T-helper 22 cell (primary cell): ENCODE data around the gene SLFNL1.

Source experiments
- DNase-seq: peaks from one replicate; pipeline ENCODE4 v3.0.0-alpha.2; 2020; ENCODE audit warnings: low read depth

Gene SLFNL1

GRCh38 chr1:41021526-41022308 is at the start of gene SLFNL1:
SLFNL1 (minus strand) TSS chr1:41021725; CDS start chr1:41020660, 1,065 bp downstream.
- DNase-seq, result no peak

GRCh38 chr1:41056907-41057306 is 35.4 kb upstream of the SLFNL1 start:
- DNase-seq, result no peak

GRCh38 chr1:41053316-41053715 is 31.8 kb upstream of the SLFNL1 start:
- DNase-seq, result no peak

GRCh38 chr1:41051022-41051421 is 29.5 kb upstream of the SLFNL1 start:
- DNase-seq, result no peak

GRCh38 chr1:41048540-41048939 is 27.0 kb upstream of the SLFNL1 start:
- no peak for DNase-seq

- DNase-seq, result no peak
Observed at GRCh38 chr1:41046347-41046775, 24.8 kb upstream of the SLFNL1 start.

DNA sequence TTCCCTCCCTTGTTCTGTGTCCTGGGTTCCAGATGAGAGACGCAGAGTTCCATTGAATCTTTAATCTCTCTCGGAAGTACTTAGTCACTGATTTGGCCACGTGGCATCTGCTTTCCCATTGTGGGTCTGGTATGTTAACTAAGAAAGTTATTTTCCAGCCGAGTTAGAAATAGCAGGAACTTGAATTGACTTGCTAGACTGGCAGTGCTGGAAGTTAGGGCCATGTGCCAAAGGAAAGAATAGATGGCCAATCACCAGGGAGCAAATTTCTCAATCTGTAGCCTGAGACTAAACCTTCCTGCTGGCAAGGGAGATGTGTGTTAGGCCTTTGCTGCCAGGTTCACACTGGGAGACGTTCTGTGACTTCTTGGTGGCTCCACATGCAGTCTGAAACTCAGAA is 24.2 kb upstream of the SLFNL1 start:
- DNase-seq, result no peak

DNA sequence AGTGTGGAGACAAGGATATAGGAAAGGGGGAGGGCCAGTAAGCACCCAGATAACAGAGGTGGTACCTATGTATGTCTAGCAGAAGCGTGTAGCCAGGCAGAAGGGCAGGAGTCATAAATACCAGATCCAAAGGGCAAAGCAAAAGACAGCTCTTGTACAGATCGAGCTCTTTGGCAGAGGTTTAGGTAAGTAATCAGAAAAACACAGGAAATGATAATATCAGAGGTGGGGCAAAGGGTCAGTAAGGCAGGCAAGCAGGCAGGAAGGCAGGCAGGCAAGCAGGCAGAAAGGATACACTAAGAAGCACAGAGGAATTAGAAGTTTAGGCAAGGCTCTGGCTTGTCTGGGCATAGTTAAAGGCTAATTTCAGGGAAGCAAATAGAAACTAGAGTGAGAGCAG is 22.7 kb upstream of the SLFNL1 start:
- DNase-seq, result no peak

GRCh38 chr1:41041614-41042270 is 20.2 kb upstream of the SLFNL1 start:
- DNase-seq, result no peak

DNA sequence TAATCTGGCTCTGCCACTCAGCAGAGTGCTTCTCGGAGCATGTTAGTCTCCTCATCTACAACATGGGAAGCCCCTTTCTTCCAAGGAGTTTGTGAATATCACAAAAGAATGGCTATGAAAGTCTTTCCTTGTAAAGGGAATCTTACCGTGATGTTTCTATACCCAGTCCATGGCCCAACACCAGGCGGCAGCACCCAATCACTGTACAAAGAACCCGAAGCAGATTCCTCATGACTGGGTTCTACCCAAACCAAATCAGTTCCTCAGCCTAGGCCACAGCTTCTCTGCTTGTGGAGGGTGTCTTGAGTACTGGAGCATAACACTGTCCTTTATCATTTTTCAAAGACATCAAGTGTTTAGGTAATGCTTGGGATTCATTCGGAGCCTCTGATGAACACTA is 16.6 kb upstream of the SLFNL1 start:
- no peak for DNase-seq

GRCh38 chr1:41037116-41037903 is 15.8 kb upstream of the SLFNL1 start:
- no peak for DNase-seq

DNA sequence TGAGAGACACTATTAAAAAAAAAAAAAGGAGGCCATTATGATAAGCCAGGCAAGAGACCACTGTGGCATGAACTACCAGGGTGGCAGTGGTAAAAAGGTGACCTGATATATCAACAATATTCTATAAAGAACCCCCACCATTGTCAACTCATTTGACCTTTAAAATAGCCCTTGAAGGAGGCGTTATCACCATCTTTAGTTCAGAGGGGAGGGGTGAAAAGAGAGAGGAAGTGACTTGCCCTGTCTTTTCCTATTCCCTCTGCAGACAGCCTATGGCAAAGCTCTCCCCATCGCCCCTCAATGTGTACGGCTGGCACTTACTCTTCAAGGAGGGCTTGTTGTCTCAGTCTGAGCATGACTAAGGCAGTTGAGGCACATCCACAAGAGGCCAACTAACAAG is 11.7 kb upstream of the SLFNL1 start:
- no peak for DNase-seq

DNA sequence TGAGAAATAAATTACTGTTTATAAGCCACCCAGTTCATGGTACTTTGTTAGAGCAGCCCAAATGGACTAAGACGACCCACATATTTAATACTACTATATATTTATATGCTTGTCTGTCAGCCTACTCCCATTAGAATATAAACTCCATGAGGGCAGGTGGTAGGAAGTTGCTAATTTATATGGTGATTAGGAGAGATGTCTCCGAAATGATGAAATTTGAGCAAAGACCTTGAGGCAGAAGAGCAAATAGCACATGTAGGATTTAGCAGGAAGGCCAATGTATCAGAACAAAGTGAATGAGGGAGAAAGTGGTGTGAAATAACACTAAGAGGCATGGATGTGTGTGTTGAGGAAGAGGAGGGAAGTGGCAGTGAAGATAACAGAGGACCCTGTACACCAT is 10.6 kb upstream of the SLFNL1 start:
- DNase-seq, result no peak

GRCh38 chr1:41030872-41031616 is 9.5 kb upstream of the SLFNL1 start:
- no peak for DNase-seq

- DNase-seq, result no peak
Observed at GRCh38 chr1:41028034-41028642, 6.6 kb upstream of the SLFNL1 start.

DNA sequence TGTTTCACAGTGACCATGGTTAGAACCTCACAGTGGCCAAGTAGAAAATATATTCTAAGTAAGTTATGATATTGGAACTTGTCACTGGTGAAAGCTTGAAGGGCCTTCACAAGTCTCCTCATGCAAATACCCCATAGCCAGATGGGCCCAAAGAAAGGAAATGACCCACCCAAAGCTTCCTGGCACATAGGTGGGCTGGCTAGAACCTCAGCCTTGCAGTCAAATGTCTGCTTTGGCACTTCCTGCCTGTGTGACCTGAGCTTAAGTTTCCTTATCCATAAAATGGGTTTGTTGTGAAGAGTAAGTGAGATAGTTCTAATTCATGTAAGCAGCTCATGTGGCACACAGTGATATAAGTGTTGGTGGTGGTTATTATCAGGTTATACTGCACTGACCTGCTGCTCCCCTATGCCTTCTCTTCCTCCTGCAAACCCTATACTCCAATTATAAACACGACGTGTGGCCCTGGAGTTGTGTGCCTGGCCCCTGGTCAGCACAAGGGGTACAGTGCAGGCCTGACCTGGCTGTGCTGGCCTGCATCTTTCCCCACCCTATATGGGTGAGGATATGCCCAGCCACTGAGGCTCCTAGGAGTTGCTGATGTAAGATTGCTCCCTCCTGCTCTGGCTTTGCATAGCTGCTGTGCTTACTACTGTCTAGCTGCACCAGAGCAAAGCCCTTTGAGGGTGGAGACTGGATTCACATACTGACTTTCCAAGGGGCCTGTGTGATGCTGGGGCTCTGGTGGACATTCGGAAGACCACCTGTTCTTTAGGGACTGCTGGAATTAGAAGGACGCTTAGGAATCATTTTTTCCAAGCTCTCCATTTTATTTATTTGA is 4.7 kb upstream of the SLFNL1 start:
- no peak for DNase-seq

- DNase-seq, result no peak
Observed at GRCh38 chr1:41024953-41025352, 3.4 kb upstream of the SLFNL1 start.

DNA sequence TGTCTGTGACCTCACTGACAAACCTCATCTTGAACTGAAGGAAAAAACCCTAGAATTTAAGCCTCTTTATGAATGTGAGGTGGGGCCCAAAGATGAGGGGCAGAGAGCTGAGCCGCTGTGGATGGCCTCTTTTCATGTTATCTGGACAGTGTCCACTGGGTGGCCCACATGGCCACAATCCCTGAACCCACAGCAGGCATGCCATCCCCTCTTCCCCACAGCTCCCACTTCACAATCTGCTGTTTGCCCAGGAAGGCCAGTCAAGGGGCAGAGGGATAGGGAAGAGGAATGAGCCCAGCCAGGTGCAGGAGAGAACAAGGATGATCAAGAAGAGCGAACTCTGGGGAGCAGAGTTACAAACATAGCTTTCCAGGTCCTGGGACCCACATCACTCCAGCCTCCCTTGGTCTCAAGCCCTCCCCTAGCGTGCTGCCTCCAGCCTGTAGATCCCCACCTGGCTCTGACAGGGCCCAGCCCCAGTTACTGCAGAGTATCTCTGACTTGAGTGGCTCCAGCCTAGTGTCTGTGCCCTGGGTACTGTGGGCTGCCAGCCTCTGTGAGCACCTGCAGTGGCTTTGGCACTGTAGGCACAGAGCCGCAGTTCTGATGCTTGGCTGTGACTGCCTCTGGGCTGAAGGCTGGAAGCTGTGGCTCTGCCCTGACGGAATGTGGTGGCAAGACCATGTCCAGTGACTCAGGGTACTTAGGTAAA is 1.9 kb upstream of the SLFNL1 start:
- DNase-seq, result no peak

DNA sequence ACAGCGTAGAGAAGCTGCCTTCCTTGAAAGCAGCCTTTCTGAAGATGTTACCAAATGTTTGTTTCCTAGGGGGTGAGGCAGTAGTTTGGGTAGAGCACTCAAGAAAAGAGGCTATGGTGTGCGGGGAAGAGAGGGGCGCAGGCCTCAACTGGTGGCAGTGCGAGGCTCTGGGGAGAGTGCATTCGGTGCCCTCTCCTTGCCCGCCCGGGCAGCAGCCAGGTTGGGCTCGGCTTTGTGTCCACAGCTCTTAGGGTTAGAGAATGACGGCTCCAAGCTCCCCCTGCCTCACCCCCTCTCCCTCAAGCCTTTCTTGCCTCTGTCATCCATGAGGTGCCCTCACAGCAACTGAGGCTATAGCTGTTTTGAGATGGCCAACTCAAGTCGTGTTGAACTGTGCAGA is 899 bp upstream of the SLFNL1 start:
- no peak for DNase-seq

DNA sequence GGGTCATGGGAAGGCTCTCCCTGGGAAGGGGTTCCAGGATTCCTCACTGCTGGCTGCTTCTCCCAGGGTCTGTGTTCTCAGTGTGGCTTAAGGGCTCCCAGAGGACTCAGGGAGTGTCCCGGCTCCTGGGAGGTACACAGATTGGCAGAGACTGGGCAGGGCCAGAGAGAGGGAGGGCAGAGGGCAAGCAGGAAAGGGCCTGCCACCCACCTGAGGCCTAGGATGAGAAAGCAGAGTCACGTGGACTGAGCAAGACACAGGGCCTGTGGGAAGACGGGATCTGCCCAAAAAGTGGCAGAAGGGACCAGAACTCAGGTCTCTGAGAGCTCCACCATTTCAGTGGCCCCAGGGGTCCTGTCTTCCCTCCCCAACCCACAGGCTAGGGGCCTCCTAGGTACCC is 871 bp downstream of the SLFNL1 start:
- DNase-seq, result no peak
